B cell (primary cell): Measurements from ENCODE around the gene ELANE. TPM values are rescaled to one million over a fixed set of nuclear protein-coding genes. Genes with fewer than 3 reads are reported as not detected.

Source experiments
- ATAC-seq: fragments of 200-7000 bp; cut with Tn5 transposase; one replicate; pipeline ENCODE4 v1.10.0; 2021; ENCODE audit warnings: low read depth, mild to moderate bottlenecking, moderate number of reproducible peaks, moderate library complexity
- CTCF ChIA-PET: fragments of 350-600 bp; sonication (Branson Sonifier 250); formaldehyde crosslinking; loops from one replicate; lab custom pipeline; 2021; ENCODE audit warnings: antibody characterized with exemption, inconsistent platforms; lab: Charles Lee
- POLR2A ChIA-PET: fragments of 350-600 bp; sonication (Branson Sonifier 250); formaldehyde crosslinking; loops from one replicate; lab custom pipeline; 2021; ENCODE audit warnings: antibody characterized with exemption; lab: Charles Lee
- DNase-seq: peaks from one replicate; pipeline ENCODE4 v3.0.0; 2013
- H2AFZ ChIP-seq: 2 replicates; pipeline ENCODE4 v1.6.1; 2012; ENCODE audit warnings: mild to moderate bottlenecking, low read depth, low read length; ENCODE audit not compliant: insufficient read depth, poor library complexity, severe bottlenecking
- H3K27ac ChIP-seq, 2 donors: 1 replicate in 1 of 2; 2 replicates in 1 of 2; pipeline ENCODE4 v1.5.1; 2012 to 2013; ENCODE audit warnings: low read length in 2 of 2, mild to moderate bottlenecking in 2 of 2, moderate library complexity in 1 of 2
- H3K27me3 ChIP-seq, 4 experiments: fragments of 200-600 bp in 1 of 4; sonication (generic) in 1 of 4; replicated peaks in 1 of 4; 1 replicate in 2 of 4; 2 replicates in 2 of 4; pipeline versions ENCODE4 v1.6.1 to v1.7.0; 2013 to 2016; ENCODE audit warnings: low read length in 3 of 4, mild to moderate bottlenecking in 2 of 4, mixed read lengths in 1 of 4, moderate library complexity in 1 of 4; ENCODE audit not compliant: insufficient read depth in 4 of 4, control insufficient read depth in 3 of 4; ENCODE audit errors: control extremely low read depth in 1 of 4
- H3K36me3 ChIP-seq, 2 experiments: replicated peaks in 1 of 2; 1 replicate in 1 of 2; 2 replicates in 1 of 2; pipeline versions ENCODE4 v1.6.1 to v1.7.1; 2013; ENCODE audit warnings: low read length in 1 of 2; ENCODE audit not compliant: insufficient read depth in 2 of 2, control insufficient read depth in 1 of 2; ENCODE audit errors: control extremely low read depth in 1 of 2, extremely low read depth in 1 of 2
- H3K4me1 ChIP-seq, 2 donors: fragments of 200-600 bp in 1 of 2; sonication (generic) in 1 of 2; 1 replicate in 1 of 2; 2 replicates in 1 of 2; pipeline versions ENCODE4 v1.5.1 to v1.6.1; 2013 to 2017; ENCODE audit warnings: low read length in 2 of 2; ENCODE audit not compliant: control insufficient read depth in 2 of 2, insufficient read depth in 2 of 2
- H3K4me2 ChIP-seq: replicated peaks from 2 replicates; pipeline ENCODE3; 2012; ENCODE audit warnings: mild to moderate bottlenecking, low read depth, low read length; ENCODE audit not compliant: poor library complexity, severe bottlenecking
- H3K4me3 ChIP-seq, 5 experiments: fragments of 200-600 bp in 1 of 5; sonication (generic) in 1 of 5; 1 replicate in 3 of 5; 2 replicates in 2 of 5; pipeline versions ENCODE4 v1.5.1 to v1.7.0; 2011 to 2016; ENCODE audit warnings: low read length in 4 of 5, mild to moderate bottlenecking in 4 of 5, low read depth in 2 of 5, control low read depth in 1 of 5, moderate library complexity in 1 of 5; ENCODE audit not compliant: insufficient read depth in 1 of 5; ENCODE audit errors: control extremely low read depth in 1 of 5, extremely low read depth in 1 of 5
- H3K79me2 ChIP-seq: fragments of 200-600 bp; sonication (generic); one replicate; pipeline ENCODE4 v1.6.0; 2016; ENCODE audit warnings: low read length; ENCODE audit not compliant: control insufficient read depth, insufficient read depth
- H3K9ac ChIP-seq: fragments of 200-600 bp; sonication (generic); 2 replicates; pipeline ENCODE4 v1.6.1; 2017; ENCODE audit warnings: mild to moderate bottlenecking, low read length, moderate library complexity
- H3K9me3 ChIP-seq, 3 donors: one replicate each; pipeline versions ENCODE4 v1.6.1 to v1.7.1; 2013; ENCODE audit warnings: low read length in 2 of 3; ENCODE audit not compliant: control insufficient read depth in 2 of 3, insufficient read depth in 1 of 3; ENCODE audit errors: control extremely low read depth in 1 of 3
- H4K20me1 ChIP-seq: 2 replicates; pipeline ENCODE4 v1.6.0; 2012; ENCODE audit warnings: mild to moderate bottlenecking, low read length; ENCODE audit not compliant: insufficient read depth, control insufficient read depth, poor library complexity, severe bottlenecking
- H3K27ac Mint-ChIP-seq: one replicate; pipeline ENCODE4 v1.8.0; 2021; ENCODE audit warnings: mixed read lengths
- H3K27me3 Mint-ChIP-seq: one replicate; pipeline ENCODE4 v1.8.0; 2021; ENCODE audit warnings: mixed read lengths
- H3K4me1 Mint-ChIP-seq: one replicate; pipeline ENCODE4 v1.8.0; 2021; ENCODE audit warnings: mixed read lengths
- H3K4me3 Mint-ChIP-seq: one replicate; pipeline ENCODE4 v1.8.0; 2021; ENCODE audit warnings: mixed read lengths
- H3K9me3 Mint-ChIP-seq: one replicate; pipeline ENCODE4 v1.8.0; 2022; ENCODE audit warnings: mixed read lengths; ENCODE audit not compliant: insufficient read depth
- EZH2 ChIP-seq: IDR thresholded peaks from 2 replicates; pipeline ENCODE4 v1.6.1; 2012; ENCODE audit warnings: borderline replicate concordance, low read depth, mild to moderate bottlenecking, moderate library complexity, low read length; ENCODE audit not compliant: insufficient read depth, poor library complexity, severe bottlenecking
- WGBS: methylation state at CpG from one replicate; pipeline ENCODE4 v1.1.5; 2013; ENCODE audit warnings: missing lambda C conversion rate; ENCODE audit not compliant: insufficient coverage; 5-methylcytosine and 5-hydroxymethylcytosine counted together
- intact Hi-C: fragments of 100-400 bp; cut with micrococcal nuclease; formaldehyde crosslinking; loops from one replicate; pipeline ENCODE4 v1.10.0; 2022
- polyA plus RNA-seq: library from polyadenylated mRNA; depleted of rRNA; stranded (reverse); fragments of >200 nt; gene quantifications from 2 replicates; pipeline ENCODE4 v1.2.3, GENCODE V29; 2012
- total RNA-seq, 2 donors: library from RNA; stranded (reverse); fragments of 120-200 nt in 1 of 2; gene quantifications; 1 replicate in 1 of 2; 2 replicates in 1 of 2; pipeline versions ENCODE4 v1.2.3 to v1.2.4, GENCODE V29; 2013 to 2022
- TF ChIP-seq, protein P1 (sequence below): fragments of 200-600 bp; IDR thresholded peaks from one replicate; pipeline ENCODE4 v1.8.0; 2022; ENCODE audit warnings: antibody characterized with exemption, mild to moderate bottlenecking

Gene ELANE
- total and polyA plus RNA-seq, 2 donors (not counting 1 experiment from before 2014, with no cell fraction given), result 0.18 TPM; not detected in 1

DNA sequence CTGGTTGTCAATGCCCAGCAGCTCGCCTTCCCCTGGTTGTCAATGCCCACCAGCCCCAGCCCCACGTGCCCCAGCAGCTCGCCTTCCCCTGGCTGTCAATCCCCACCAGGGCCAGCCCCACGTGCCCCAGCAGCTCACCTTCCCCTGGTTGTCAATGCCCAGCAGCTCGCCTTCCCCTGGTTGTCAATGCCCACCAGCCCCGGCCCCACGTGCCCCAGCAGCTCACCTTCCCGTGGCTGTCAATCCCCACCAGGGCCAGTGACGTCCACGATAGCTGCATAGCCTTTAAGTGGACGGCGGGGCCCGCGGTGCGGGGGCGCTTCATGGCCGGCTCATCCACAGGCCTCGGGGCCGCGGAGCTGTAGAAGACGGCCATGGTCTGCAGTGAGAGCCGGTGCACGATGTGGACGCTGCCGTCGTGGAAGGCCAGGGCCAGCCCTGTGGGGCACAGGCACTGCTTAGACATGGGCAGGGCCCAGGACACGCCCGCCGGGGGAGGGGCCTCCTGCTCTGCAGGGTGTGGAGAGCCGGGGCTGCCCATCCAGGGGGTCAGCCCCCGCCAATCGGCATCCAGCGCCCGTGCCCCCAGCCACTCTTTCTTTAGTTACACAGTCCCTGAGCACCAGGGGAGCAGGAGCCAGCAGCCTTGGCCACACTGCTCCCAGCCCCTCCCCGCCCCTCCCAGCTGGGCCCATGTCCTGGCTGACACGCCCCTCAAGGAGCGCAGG is 27.8 kb downstream of the ELANE start:
- Histone ChIP-seq H3K9me3 (peaks cover 0 to 3% (median 0%) of the 10 kb centered on the region in 3 donors), H3K4me3 (no peak overlapping the region), H3K27me3 (no peaks in the 10 kb centered on the region), H3K4me1 (peaks cover 0 to 3% of the 10 kb centered on the region in 2 donors), H3K79me2 (peaks cover 46% of the 10 kb centered on the region), H3K27ac (no peak overlapping the region), H3K9ac (no peak overlapping the region), H3K4me2 (no peak overlapping the region), H3K36me3 (peaks cover 0 to 49% of the 10 kb centered on the region in 2 experiments), H4K20me1 (peaks cover 40% of the 10 kb centered on the region), H2AFZ (no peak overlapping the region)
- no peaks in the 10 kb centered on the region for H3K27me3 Mint-ChIP-seq
- ChIA-PET POLR2A (interaction anchor here (1.4 kb wide), 1 partner anchor 29 kb away, joined by 10 read pairs; no protein-coding TSS in a partner anchor), CTCF (interaction anchor here (1.4 kb wide), 1 partner anchor 29 kb away, joined by 4 read pairs; no protein-coding TSS in a partner anchor)
- intact Hi-C loops, result no loop called here
- H3K27ac Mint-ChIP-seq, result no peak overlapping the region
- H3K9me3 Mint-ChIP-seq, result no peaks in the 10 kb centered on the region
- no peaks in the 10 kb centered on the region for H3K4me1 Mint-ChIP-seq
- H3K4me3 Mint-ChIP-seq, result no peak overlapping the region
- ATAC-seq, result no peak
- 93% methylated on average over 33 of the region's 37 CpGs for WGBS
- no peak for DNase-seq
- no peak for TF ChIP-seq EZH2
- TF ChIP-seq, protein P1, sequence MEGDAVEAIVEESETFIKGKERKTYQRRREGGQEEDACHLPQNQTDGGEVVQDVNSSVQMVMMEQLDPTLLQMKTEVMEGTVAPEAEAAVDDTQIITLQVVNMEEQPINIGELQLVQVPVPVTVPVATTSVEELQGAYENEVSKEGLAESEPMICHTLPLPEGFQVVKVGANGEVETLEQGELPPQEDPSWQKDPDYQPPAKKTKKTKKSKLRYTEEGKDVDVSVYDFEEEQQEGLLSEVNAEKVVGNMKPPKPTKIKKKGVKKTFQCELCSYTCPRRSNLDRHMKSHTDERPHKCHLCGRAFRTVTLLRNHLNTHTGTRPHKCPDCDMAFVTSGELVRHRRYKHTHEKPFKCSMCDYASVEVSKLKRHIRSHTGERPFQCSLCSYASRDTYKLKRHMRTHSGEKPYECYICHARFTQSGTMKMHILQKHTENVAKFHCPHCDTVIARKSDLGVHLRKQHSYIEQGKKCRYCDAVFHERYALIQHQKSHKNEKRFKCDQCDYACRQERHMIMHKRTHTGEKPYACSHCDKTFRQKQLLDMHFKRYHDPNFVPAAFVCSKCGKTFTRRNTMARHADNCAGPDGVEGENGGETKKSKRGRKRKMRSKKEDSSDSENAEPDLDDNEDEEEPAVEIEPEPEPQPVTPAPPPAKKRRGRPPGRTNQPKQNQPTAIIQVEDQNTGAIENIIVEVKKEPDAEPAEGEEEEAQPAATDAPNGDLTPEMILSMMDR, result no peak
